ENCODE data around the gene ATXN1.

DNA sequence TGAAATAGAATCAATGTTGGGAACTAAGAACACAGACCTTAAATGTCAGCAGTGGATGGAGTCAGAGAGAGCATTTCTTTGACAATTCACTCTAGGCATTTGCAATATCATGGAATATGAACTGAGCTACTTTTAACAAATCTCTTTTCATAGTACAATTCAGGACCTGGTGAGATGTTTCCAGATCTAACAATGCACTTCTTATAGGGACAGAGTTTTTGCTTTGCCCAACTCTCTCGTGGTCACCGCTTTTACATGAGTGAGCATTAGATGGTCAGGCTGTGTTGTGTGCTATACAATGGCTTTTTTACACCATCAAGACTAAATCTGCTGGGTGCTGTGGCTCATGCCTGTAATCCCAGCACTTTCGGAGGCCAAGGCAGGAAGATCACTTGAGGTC, 233.6 kb downstream of the ATXN1 start:
- TF ChIP-seq, protein P1, sequence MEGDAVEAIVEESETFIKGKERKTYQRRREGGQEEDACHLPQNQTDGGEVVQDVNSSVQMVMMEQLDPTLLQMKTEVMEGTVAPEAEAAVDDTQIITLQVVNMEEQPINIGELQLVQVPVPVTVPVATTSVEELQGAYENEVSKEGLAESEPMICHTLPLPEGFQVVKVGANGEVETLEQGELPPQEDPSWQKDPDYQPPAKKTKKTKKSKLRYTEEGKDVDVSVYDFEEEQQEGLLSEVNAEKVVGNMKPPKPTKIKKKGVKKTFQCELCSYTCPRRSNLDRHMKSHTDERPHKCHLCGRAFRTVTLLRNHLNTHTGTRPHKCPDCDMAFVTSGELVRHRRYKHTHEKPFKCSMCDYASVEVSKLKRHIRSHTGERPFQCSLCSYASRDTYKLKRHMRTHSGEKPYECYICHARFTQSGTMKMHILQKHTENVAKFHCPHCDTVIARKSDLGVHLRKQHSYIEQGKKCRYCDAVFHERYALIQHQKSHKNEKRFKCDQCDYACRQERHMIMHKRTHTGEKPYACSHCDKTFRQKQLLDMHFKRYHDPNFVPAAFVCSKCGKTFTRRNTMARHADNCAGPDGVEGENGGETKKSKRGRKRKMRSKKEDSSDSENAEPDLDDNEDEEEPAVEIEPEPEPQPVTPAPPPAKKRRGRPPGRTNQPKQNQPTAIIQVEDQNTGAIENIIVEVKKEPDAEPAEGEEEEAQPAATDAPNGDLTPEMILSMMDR (IDR thresholded peaks at IDR 0.05; ENCODE audit: low read depth, low read length) = no peak
- no peak for TF ChIP-seq EZH2phosphoT487 (IDR thresholded peaks at IDR 0.05; ENCODE audit: low read depth)
